COR-L47 (cell line): ENCODE data around the gene INPP5A.

Source experiments
- DNase-seq: peaks from one replicate; lab custom pipeline; 2025; lab: John Stamatoyannopoulos, UW

The INPP5A gene

GRCh38 chr10:132708936-132709335 lies 171.3 kb downstream of the INPP5A start:
- no peak for DNase-seq

GRCh38 chr10:132709471-132709951 lies 171.9 kb downstream of the INPP5A start:
- DNase-seq: no peak

GRCh38 chr10:132710036-132710686 lies 172.6 kb downstream of the INPP5A start:
- no peak for DNase-seq

GRCh38 chr10:132710746-132711612 lies 173.4 kb downstream of the INPP5A start:
- no peak for DNase-seq

- no peak for DNase-seq
Measured at GRCh38 chr10:132711613-132712121, 174.1 kb downstream of the INPP5A start.

GRCh38 chr10:132712291-132712690 lies 174.7 kb downstream of the INPP5A start:
- no peak for DNase-seq

GRCh38 chr10:132712743-132713142 lies 175.2 kb downstream of the INPP5A start:
- DNase-seq: no peak

- DNase-seq: no peak
Measured at GRCh38 chr10:132713421-132714095, 176.0 kb downstream of the INPP5A start.

- DNase-seq: no peak
Measured at GRCh38 chr10:132714096-132714985, 176.8 kb downstream of the INPP5A start.

- DNase-seq: no peak
Measured at GRCh38 chr10:132714986-132715775, 177.6 kb downstream of the INPP5A start.

GRCh38 chr10:132715776-132716680 lies 178.4 kb downstream of the INPP5A start:
- no peak for DNase-seq

GRCh38 chr10:132716691-132717490 lies 179.3 kb downstream of the INPP5A start:
- DNase-seq: no peak

GRCh38 chr10:132721725-132722124 lies 184.1 kb downstream of the INPP5A start:
- DNase-seq: no peak

- no peak for DNase-seq
Measured at GRCh38 chr10:132722394-132723329, 185.1 kb downstream of the INPP5A start.

GRCh38 chr10:132723330-132723970 lies 185.9 kb downstream of the INPP5A start:
- no peak for DNase-seq

GRCh38 chr10:132724446-132724845 lies 186.9 kb downstream of the INPP5A start:
- no peak for DNase-seq

GRCh38 chr10:132725202-132725601 lies 187.6 kb downstream of the INPP5A start:
- DNase-seq: no peak
